CD14-positive monocyte (primary cell): ENCODE measurements around the gene SH2D2A. TPM values are rescaled to one million over a fixed set of nuclear protein-coding genes. Genes with fewer than 3 reads are reported as not detected.

ENCODE experiments used
- DNase-seq, 3 donors: peaks; one replicate each; pipeline ENCODE4 v3.0.0-alpha.2; 2011 to 2022
- H2AFZ ChIP-seq: 2 replicates; pipeline ENCODE4 v1.6.0; 2012; ENCODE audit warnings: mild to moderate bottlenecking, low read depth, low read length, inconsistent platforms; ENCODE audit not compliant: insufficient read depth, poor library complexity, severe bottlenecking
- H3K27ac ChIP-seq, 2 donors: 1 replicate in 1 of 2; 2 replicates in 1 of 2; pipeline ENCODE4 v1.5.1; 2012 to 2013; ENCODE audit warnings: low read length in 2 of 2, control low read depth in 1 of 2, inconsistent platforms in 1 of 2, low read depth in 1 of 2, mild to moderate bottlenecking in 1 of 2
- H3K27me3 ChIP-seq, 2 donors: one replicate each; pipeline versions ENCODE4 v1.6.0 to v1.6.1; 2011 to 2013; ENCODE audit warnings: low read length in 2 of 2; ENCODE audit not compliant: control insufficient read depth in 2 of 2, insufficient read depth in 2 of 2
- H3K36me3 ChIP-seq, 2 donors: replicated peaks in 1 of 2; 1 replicate in 1 of 2; 2 replicates in 1 of 2; pipeline versions ENCODE4 v1.5.1 to v1.6.1; 2012 to 2013; ENCODE audit warnings: low read length in 2 of 2, control low read depth in 1 of 2, inconsistent platforms in 1 of 2, mild to moderate bottlenecking in 1 of 2; ENCODE audit not compliant: insufficient read depth in 2 of 2, control insufficient read depth in 1 of 2
- H3K4me1 ChIP-seq, 2 donors: 1 replicate in 1 of 2; 2 replicates in 1 of 2; pipeline versions ENCODE4 v1.5.1 to v1.6.1; 2012 to 2013; ENCODE audit warnings: low read length in 2 of 2, control low read depth in 1 of 2, inconsistent platforms in 1 of 2, mild to moderate bottlenecking in 1 of 2, moderate library complexity in 1 of 2; ENCODE audit not compliant: insufficient read depth in 2 of 2, control insufficient read depth in 1 of 2
- H3K4me2 ChIP-seq: replicated peaks from 2 replicates; pipeline ENCODE3; 2012; ENCODE audit warnings: low read length, moderate library complexity, mild to moderate bottlenecking; ENCODE audit not compliant: poor library complexity, severe bottlenecking; ENCODE audit errors: extremely low read depth
- H3K4me3 ChIP-seq, 3 experiments: fragments of 200-600 bp in 1 of 3; sonication (generic) in 1 of 3; replicated peaks in 1 of 3; 1 replicate in 2 of 3; 2 replicates in 1 of 3; pipeline ENCODE4 v1.5.1; 2011 to 2013; ENCODE audit warnings: low read length in 3 of 3, mild to moderate bottlenecking in 3 of 3, control low read depth in 2 of 3, low read depth in 2 of 3, inconsistent platforms in 1 of 3, moderate library complexity in 1 of 3
- H3K79me2 ChIP-seq: 2 replicates; pipeline ENCODE4 v1.6.0; 2012; ENCODE audit warnings: mild to moderate bottlenecking, control low read depth, inconsistent platforms, low read length, moderate library complexity; ENCODE audit not compliant: insufficient read depth
- H3K9ac ChIP-seq: 2 replicates; pipeline ENCODE4 v1.6.0; 2017; ENCODE audit warnings: low read length, mild to moderate bottlenecking; ENCODE audit not compliant: insufficient read depth, poor library complexity, severe bottlenecking
- H3K9me3 ChIP-seq, 2 donors: replicated peaks in 1 of 2; 1 replicate in 1 of 2; 2 replicates in 1 of 2; pipeline versions ENCODE4 v1.5.1 to v1.6.1; 2012 to 2013; ENCODE audit warnings: low read length in 2 of 2, control low read depth in 1 of 2; ENCODE audit not compliant: control insufficient read depth in 1 of 2, insufficient read depth in 1 of 2
- H4K20me1 ChIP-seq: 2 replicates; pipeline ENCODE4 v1.6.0; 2012; ENCODE audit warnings: mild to moderate bottlenecking, low read length, control low read depth, moderate library complexity; ENCODE audit not compliant: insufficient read depth
- H3K27ac Mint-ChIP-seq, 7 donors: one replicate each; pipeline ENCODE4 v1.8.0; 2020; ENCODE audit warnings: mild to moderate bottlenecking in 7 of 7, mixed read lengths in 7 of 7, moderate library complexity in 6 of 7, inconsistent platforms in 2 of 7
- H3K27me3 Mint-ChIP-seq, 3 donors: one replicate each; pipeline ENCODE4 v1.8.0; 2021 to 2022; ENCODE audit warnings: low read depth in 3 of 3, mild to moderate bottlenecking in 3 of 3, mixed read lengths in 3 of 3, moderate library complexity in 3 of 3, inconsistent platforms in 1 of 3
- H3K36me3 Mint-ChIP-seq, 2 donors: one replicate each; pipeline ENCODE4 v1.8.0; 2020; ENCODE audit warnings: mixed read lengths in 2 of 2, inconsistent platforms in 1 of 2, mild to moderate bottlenecking in 1 of 2
- H3K4me1 Mint-ChIP-seq: one replicate; pipeline ENCODE4 v1.8.0; 2020; ENCODE audit warnings: mild to moderate bottlenecking, mixed read lengths
- H3K4me3 Mint-ChIP-seq, 2 donors: one replicate each; pipeline ENCODE4 v1.8.0; 2020; ENCODE audit warnings: mild to moderate bottlenecking in 2 of 2, mixed read lengths in 2 of 2, moderate library complexity in 1 of 2
- H3K9me3 Mint-ChIP-seq, 7 donors: one replicate each; pipeline ENCODE4 v1.8.0; 2020 to 2022; ENCODE audit warnings: mixed read lengths in 7 of 7, mild to moderate bottlenecking in 6 of 7, moderate library complexity in 6 of 7, inconsistent platforms in 2 of 7
- CTCF ChIP-seq: fragments of 200-600 bp; IDR thresholded peaks from one replicate; pipeline ENCODE4 v1.8.0; 2022; ENCODE audit warnings: antibody characterized with exemption, mild to moderate bottlenecking
- WGBS: methylation state at CpG from one replicate; pipeline ENCODE4 v1.1.5; 2013; ENCODE audit warnings: missing lambda C conversion rate; ENCODE audit not compliant: insufficient coverage; 5-methylcytosine and 5-hydroxymethylcytosine counted together
- intact Hi-C, 2 donors: fragments of 100-400 bp; cut with micrococcal nuclease; formaldehyde crosslinking; loops; one replicate each; pipeline versions ENCODE4 v1.15.0 to v1.15.1; 2023
- polyA plus RNA-seq, 3 donors: library from polyadenylated mRNA; depleted of rRNA in 1 of 3; unstranded in 2 of 3; stranded (reverse) in 1 of 3; fragments of 300-500 nt in 2 of 3; fragments of >200 nt in 1 of 3; fragmentation: Illumina TruSeq in 2 of 3; gene quantifications; 1 replicate in 2 of 3; 2 replicates in 1 of 3; pipeline ENCODE4 v1.2.3, GENCODE V29; 2012 to 2021

SH2D2A gene
- polyA plus RNA-seq, 3 donors, result 0.17 to 0.20 TPM; not detected in 1

GRCh38 chr1:156807627-156808026, 9.0 kb downstream of the SH2D2A start:
- H3K27me3 ChIP-seq, result peaks cover 0 to 8% of the 10 kb centered on the region in 2 donors
- H3K79me2 ChIP-seq, result no peaks in the 10 kb centered on the region
- H3K4me1 ChIP-seq, result peaks cover 14 to 15% of the 10 kb centered on the region in 2 donors
- Mint-ChIP-seq H3K9me3 (peaks cover 0 to 2% (median 0%) of the 10 kb centered on the region in 7 donors), H3K4me3 (no peak overlapping the region), H3K36me3 (peaks cover 0 to 4% of the 10 kb centered on the region in 2 donors), H3K27me3 (peaks cover 16 to 22% (median 20%) of the 10 kb centered on the region in 3 donors), H3K4me1 (peaks cover 21% of the 10 kb centered on the region), H3K27ac (no peak overlapping the region)
- no peak overlapping the region for H2AFZ ChIP-seq
- no peaks in the 10 kb centered on the region for H3K9me3 ChIP-seq
- H3K27ac ChIP-seq, result no peak overlapping the region
- H3K36me3 ChIP-seq, result no peaks in the 10 kb centered on the region
- H3K4me2 ChIP-seq, result no peak overlapping the region
- H3K4me3 ChIP-seq, result no peak overlapping the region
- H3K9ac ChIP-seq, result no peak overlapping the region
- no peaks in the 10 kb centered on the region for H4K20me1 ChIP-seq
- no peak for TF ChIP-seq CTCF
- no peak for DNase-seq
- WGBS, result 53% methylated on average over 2 of the region's 2 CpGs
- intact Hi-C loops, result no loop called here

GRCh38 chr1:156806512-156807440, 9.9 kb downstream of the SH2D2A start:
- no peaks in the 10 kb centered on the region for H3K79me2 ChIP-seq
- DNase-seq, result no peak
- peaks cover 0 to 8% of the 10 kb centered on the region in 2 donors for H3K36me3 ChIP-seq

More at GRCh38 chr1:156806512-156807440, 9.9 kb downstream of the SH2D2A start:
- 93% methylated on average over 3 of the region's 7 CpGs for WGBS
- no peak overlapping the region for H2AFZ ChIP-seq
- H3K4me3 ChIP-seq, result no peak overlapping the region
- Mint-ChIP-seq H3K9me3 (no peaks in the 10 kb centered on the region), H3K27ac (peak overlapping the region in 1 of 7 donors; percentile 13), H3K4me1 (peaks cover 21% of the 10 kb centered on the region), H3K4me3 (no peak overlapping the region), H3K36me3 (peaks cover 3 to 12% of the 10 kb centered on the region in 2 donors), H3K27me3 (peaks cover 8 to 13% (median 12%) of the 10 kb centered on the region in 3 donors)
- no peak overlapping the region for H3K4me2 ChIP-seq
- no peak overlapping the region for H3K9ac ChIP-seq
- intact Hi-C loops, result no loop called here
- H3K4me1 ChIP-seq, result peaks cover 14 to 15% of the 10 kb centered on the region in 2 donors
- no peak for TF ChIP-seq CTCF
- H3K27ac ChIP-seq, result no peak overlapping the region
- H3K9me3 ChIP-seq, result no peaks in the 10 kb centered on the region
- peaks cover 0 to 5% of the 10 kb centered on the region in 2 donors for H3K27me3 ChIP-seq
- H4K20me1 ChIP-seq, result no peaks in the 10 kb centered on the region
